Sigmoid colon (tissue), 4 donors: ENCODE data around the gene CST7.
"Not testable (repeated sequence)": the region's sequence is repeated elsewhere in the genome, so short reads cannot be mapped to it uniquely, and the experiment has no call there.

Experiments
- EP300 ChIP-seq, 4 donors: sonication (generic); formaldehyde crosslinking; IDR thresholded peaks; one replicate each; pipeline ENCODE4 v1.6.1; 2017; ENCODE audit warnings: antibody characterized with exemption in 4 of 4
- POLR2A ChIP-seq, 2 donors: fragments of 450-650 bp; IDR thresholded peaks; one replicate each; pipeline ENCODE4 v1.6.1; 2016; ENCODE audit warnings: antibody characterized with exemption in 2 of 2, mild to moderate bottlenecking in 2 of 2, moderate library complexity in 2 of 2
- POLR2AphosphoS5 ChIP-seq, 4 donors: sonication (generic); formaldehyde crosslinking; IDR thresholded peaks; one replicate each; pipeline ENCODE4 v1.6.1; 2017; ENCODE audit warnings: antibody characterized with exemption in 4 of 4

GRCh38 chr20:24929259-24929658, 19.8 kb upstream of the CST7 start:
- not testable (repeated sequence) for TF ChIP-seq POLR2AphosphoS5, EP300, POLR2A (IDR thresholded peaks at IDR 0.05)
